Ovary (tissue), 9 donors: ENCODE data around the gene PXDC1. TPM values are rescaled to one million over a fixed set of nuclear protein-coding genes. Genes with fewer than 3 reads are reported as not detected.

Source experiments
- DNase-seq, 5 donors: peaks; one replicate each; pipeline ENCODE4 v3.0.0-alpha.2; 2019 to 2020
- H3K27ac ChIP-seq, 2 donors: fragments of 200-600 bp; one replicate each; pipeline versions ENCODE4 v1.5.1 to v1.8.0; 2019 to 2022
- H3K27me3 ChIP-seq: fragments of 200-600 bp; one replicate; pipeline ENCODE4 v1.8.0; 2022
- H3K36me3 ChIP-seq: fragments of 200-600 bp; sonication (generic); one replicate; pipeline ENCODE4 v1.5.1; 2019
- H3K4me1 ChIP-seq: one replicate; pipeline ENCODE4 v1.8.1; 2013; ENCODE audit warnings: mild to moderate bottlenecking, moderate library complexity; ENCODE audit not compliant: insufficient read depth
- H3K4me3 ChIP-seq: fragments of 200-600 bp; sonication (generic); one replicate; pipeline ENCODE4 v1.5.1; 2017
- H3K9me3 ChIP-seq, 2 donors: fragments of 200-600 bp in 1 of 2; sonication (generic) in 1 of 2; one replicate each; pipeline versions ENCODE4 v1.5.1 to v1.8.1; 2013 to 2019; ENCODE audit warnings: mild to moderate bottlenecking in 1 of 2, moderate library complexity in 1 of 2
- EP300 ChIP-seq: sonication (generic); formaldehyde crosslinking; IDR thresholded peaks from one replicate; pipeline ENCODE4 v1.6.1; 2017; ENCODE audit warnings: antibody characterized with exemption
- POLR2A ChIP-seq: fragments of 450-650 bp; IDR thresholded peaks from one replicate; pipeline ENCODE4 v1.6.1; 2017; ENCODE audit warnings: antibody characterized with exemption, mild to moderate bottlenecking, moderate library complexity
- WGBS, 3 donors: extraction: QIAGEN DNeasy Blood & Tissue Kit in 1 of 3; methylation state at CpG; one replicate each; pipeline versions ENCODE4 v1.1.5 to v1.1.7; 2013 to 2017; 5-methylcytosine and 5-hydroxymethylcytosine counted together
- intact Hi-C, 4 donors: fragments of 100-400 bp; cut with DNase I; formaldehyde crosslinking; loops; one replicate each; pipeline versions ENCODE4 v1.11.0 to v1.15.1; 2022 to 2023
- polyA plus RNA-seq, 2 donors: library from polyadenylated mRNA; stranded (reverse); fragments of 200-250 nt in 1 of 2; fragments of 350-450 nt in 1 of 2; fragmentation: Illumina TruSeq in 1 of 2; extraction: RNeasy Lipid Tissue Mini Kit (QIAGEN cat#74804) in 1 of 2; gene quantifications; one replicate each; pipeline ENCODE4 v1.2.3, GENCODE V29; 2013 to 2014
- total RNA-seq, 7 donors: library from RNA; depleted of rRNA in 2 of 7; stranded (reverse); fragments of >200 nt in 2 of 7; fragmentation: NEBNext Ultra II Directional in 3 of 7; extraction: Animal tissue kit (Norgen Biotek cat#: 25700) in 3 of 7; gene quantifications; one replicate each; pipeline versions ENCODE4 v1.1.0 to v1.2.4, GENCODE V29; 2016 to 2023
- TF ChIP-seq, protein P1 (sequence below), 3 donors: fragments of 450-650 bp in 2 of 3; fragments of 200-600 bp in 1 of 3; IDR thresholded peaks; one replicate each; pipeline versions ENCODE4 v1.5.1 to v1.8.0; 2016 to 2022; ENCODE audit warnings: antibody characterized with exemption in 3 of 3, mild to moderate bottlenecking in 1 of 3
- donor health status: DM: no; HTN: no; CAD: no; lungs with moderate emphysema.
- donor health status: DM: no; HTN: no; CAD: no.
- donor health status: Bipolar disorder and iron deficiency.
- donor health status: DM: yes; HTN: yes; CAD: no.
- donor health status: DM: no; HTN: no; CAD: no.
- donor health status: DM: yes; HTN: yes; CAD: no.

PXDC1 gene
- total and polyA plus RNA-seq, 9 donors: 16.1 to 49.4 (median 23.4) TPM

DNA sequence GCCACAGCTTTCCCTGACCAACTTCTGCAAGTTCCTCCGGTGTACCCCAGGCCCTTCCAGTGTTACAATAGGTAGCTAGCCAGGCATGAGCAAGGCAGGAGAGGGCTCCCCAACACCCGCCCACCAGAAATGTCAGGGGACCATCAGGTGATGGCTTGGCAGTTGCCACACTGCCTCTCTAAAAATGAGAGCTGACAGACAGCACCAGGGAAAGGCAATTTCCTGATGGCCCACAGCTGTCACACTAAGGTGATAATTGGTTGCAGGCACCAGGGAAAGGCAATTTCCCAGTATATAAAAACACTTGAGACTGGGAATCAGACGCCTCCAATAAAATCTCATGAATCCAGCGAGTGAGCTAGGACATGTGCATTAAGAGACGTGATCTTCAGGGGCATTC, 49.9 kb downstream of the PXDC1 start:
- Histone ChIP-seq H3K4me3 (no peak overlapping the region), H3K27ac (no peak overlapping the region), H3K4me1 (no peaks in the 10 kb centered on the region), H3K27me3 (no peaks in the 10 kb centered on the region), H3K9me3 (no peaks in the 10 kb centered on the region), H3K36me3 (no peaks in the 10 kb centered on the region)
- intact Hi-C loops: no loop called here
- 67 to 73% (median 73%) methylated on average over 5 of the region's 5 CpGs for WGBS, 3 donors
- TF ChIP-seq, protein P1, sequence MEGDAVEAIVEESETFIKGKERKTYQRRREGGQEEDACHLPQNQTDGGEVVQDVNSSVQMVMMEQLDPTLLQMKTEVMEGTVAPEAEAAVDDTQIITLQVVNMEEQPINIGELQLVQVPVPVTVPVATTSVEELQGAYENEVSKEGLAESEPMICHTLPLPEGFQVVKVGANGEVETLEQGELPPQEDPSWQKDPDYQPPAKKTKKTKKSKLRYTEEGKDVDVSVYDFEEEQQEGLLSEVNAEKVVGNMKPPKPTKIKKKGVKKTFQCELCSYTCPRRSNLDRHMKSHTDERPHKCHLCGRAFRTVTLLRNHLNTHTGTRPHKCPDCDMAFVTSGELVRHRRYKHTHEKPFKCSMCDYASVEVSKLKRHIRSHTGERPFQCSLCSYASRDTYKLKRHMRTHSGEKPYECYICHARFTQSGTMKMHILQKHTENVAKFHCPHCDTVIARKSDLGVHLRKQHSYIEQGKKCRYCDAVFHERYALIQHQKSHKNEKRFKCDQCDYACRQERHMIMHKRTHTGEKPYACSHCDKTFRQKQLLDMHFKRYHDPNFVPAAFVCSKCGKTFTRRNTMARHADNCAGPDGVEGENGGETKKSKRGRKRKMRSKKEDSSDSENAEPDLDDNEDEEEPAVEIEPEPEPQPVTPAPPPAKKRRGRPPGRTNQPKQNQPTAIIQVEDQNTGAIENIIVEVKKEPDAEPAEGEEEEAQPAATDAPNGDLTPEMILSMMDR (IDR thresholded peaks at IDR 0.05): no peak
- TF ChIP-seq POLR2A: no peak
- no peak for TF ChIP-seq EP300
- no peak for DNase-seq

DNA sequence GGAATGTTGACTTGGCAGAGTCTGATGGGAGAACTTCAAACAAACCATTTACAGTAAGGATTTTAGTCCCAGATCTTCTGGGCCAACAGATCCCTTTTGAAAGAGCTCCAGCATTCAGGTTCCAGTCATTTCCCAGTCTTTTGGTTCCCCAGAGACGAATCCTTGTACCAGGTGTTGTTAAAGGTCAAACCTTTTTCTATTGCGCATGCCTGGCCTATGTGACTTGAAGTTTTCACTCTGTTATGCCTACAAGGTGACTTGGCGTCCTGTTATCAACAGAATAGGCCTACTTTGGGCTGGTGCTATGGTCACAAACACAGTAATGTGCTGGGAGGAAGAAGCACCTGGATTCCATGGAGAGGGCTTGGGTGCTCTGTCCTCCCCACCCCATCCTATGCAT, 52.3 kb downstream of the PXDC1 start:
- H3K9me3 ChIP-seq: no peaks in the 10 kb centered on the region
- H3K27me3 ChIP-seq: no peaks in the 10 kb centered on the region
- H3K27ac ChIP-seq: no peak overlapping the region
- intact Hi-C loops: no loop called here
- DNase-seq: no peak
- no peaks in the 10 kb centered on the region for H3K36me3 ChIP-seq
- no peak overlapping the region for H3K4me3 ChIP-seq
- whole genome bisulfite sequencing, 3 donors: 91 to 93% (median 91%) methylated on average over 3 of the region's 3 CpGs
- H3K4me1 ChIP-seq: no peaks in the 10 kb centered on the region
- TF ChIP-seq, protein P1 (IDR thresholded peaks at IDR 0.05): no peak
- no peak for TF ChIP-seq POLR2A
- no peak for TF ChIP-seq EP300

DNA sequence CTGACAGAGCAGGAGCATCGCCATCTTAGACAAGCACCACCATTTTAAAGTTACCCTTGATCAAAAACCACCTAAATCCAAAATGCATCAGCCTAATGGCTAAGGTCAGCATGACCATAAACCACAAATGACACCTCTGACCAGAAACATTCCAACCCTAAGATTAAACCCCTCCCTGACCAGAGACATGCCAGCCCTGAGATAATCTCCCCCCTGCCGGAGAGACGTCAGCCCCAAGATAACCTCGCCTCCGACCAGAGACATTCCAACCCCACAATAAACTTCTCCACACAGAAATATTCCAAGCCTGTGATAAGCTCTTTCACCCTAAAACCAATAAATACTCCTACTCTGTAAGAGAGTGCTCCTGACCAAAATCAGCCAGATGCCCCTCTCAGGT, 53.5 kb downstream of the PXDC1 start:
- Histone ChIP-seq H3K9me3 (no peaks in the 10 kb centered on the region), H3K4me1 (no peaks in the 10 kb centered on the region), H3K27ac (no peak overlapping the region), H3K27me3 (no peaks in the 10 kb centered on the region), H3K36me3 (no peaks in the 10 kb centered on the region), H3K4me3 (no peak overlapping the region)
- WGBS, 3 donors: 62 to 69% (median 63%) methylated on average over 5 of the region's 5 CpGs
- DNase-seq: no peak
- intact Hi-C loops: no loop called here
- TF ChIP-seq, protein P1 (IDR thresholded peaks at IDR 0.05): no peak
- TF ChIP-seq POLR2A (no peak), EP300 (no peak)

DNA sequence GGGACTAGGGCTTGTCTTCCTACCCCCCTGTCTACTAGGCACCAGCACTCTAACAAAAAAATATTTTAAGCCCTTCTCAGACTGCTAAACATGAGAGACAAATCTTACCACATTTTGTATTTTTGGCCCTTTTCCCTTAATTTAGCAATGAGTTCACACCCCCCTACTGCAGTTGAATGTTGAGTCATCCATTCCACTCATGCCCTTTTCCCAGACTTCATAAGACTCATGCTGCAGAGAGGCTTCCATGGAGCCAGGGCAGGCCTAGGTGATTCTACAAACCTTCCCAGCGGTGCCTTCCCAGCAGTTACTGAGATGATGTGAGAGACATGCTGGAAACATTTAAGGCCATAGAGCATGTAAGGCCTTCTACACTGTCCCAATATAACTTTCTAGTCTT, 53.9 kb downstream of the PXDC1 start:
- H3K4me1 ChIP-seq: no peaks in the 10 kb centered on the region
- H3K27me3 ChIP-seq: no peaks in the 10 kb centered on the region
- TF ChIP-seq, protein P1 (IDR thresholded peaks at IDR 0.05): no peak
- TF ChIP-seq POLR2A: no peak
- no peak for TF ChIP-seq EP300
- intact Hi-C loops: no loop called here
- H3K27ac ChIP-seq: no peak overlapping the region
- no peak overlapping the region for H3K4me3 ChIP-seq
- DNase-seq: no peak
- H3K36me3 ChIP-seq: no peaks in the 10 kb centered on the region
- 81 to 90% (median 83%) methylated on average over 1 of the region's 1 CpG for WGBS, 3 donors
- no peaks in the 10 kb centered on the region for H3K9me3 ChIP-seq
